ENCODE measurements around the gene CSHL1.
"Not testable (repeated sequence)": the region's sequence is repeated elsewhere in the genome, so short reads cannot be mapped to it uniquely, and the experiment has no call there.

CSHL1 gene

GRCh38 chr17:63881935-63882601, 29.0 kb downstream of the CSHL1 start, which contains the start of gene GH2:
Gene GH2, minus strand, starts transcription at chr17:63881944. Its CDS starts 143 bp downstream, at chr17:63881801.
- DNase-seq: peak; percentile 60 to 72

GRCh38 chr17:63881337-63881736, 29.7 kb downstream of the CSHL1 start:
- DNase-seq: not testable (repeated sequence)

GRCh38 chr17:63880706-63881105, 30.4 kb downstream of the CSHL1 start:
- DNase-seq: no peak

GRCh38 chr17:63878413-63878812, 32.6 kb downstream of the CSHL1 start:
- not testable (repeated sequence) for DNase-seq

GRCh38 chr17:63874693-63875092, 36.4 kb downstream of the CSHL1 start:
- DNase-seq: not testable (repeated sequence)

- not testable (repeated sequence) for DNase-seq
These were observed 36.9 kb downstream of the CSHL1 start for GRCh38 chr17:63874061-63874626.

- not testable (repeated sequence) for DNase-seq
These were observed 37.5 kb downstream of the CSHL1 start, which contains the start of gene CSH2 for GRCh38 chr17:63873577-63873976. Gene CSH2, minus strand, starts transcription at chr17:63873677. Its CDS starts 63 bp downstream, at chr17:63873614.

GRCh38 chr17:63871646-63872365, 39.3 kb downstream of the CSHL1 start:
- DNase-seq: not testable (repeated sequence)

- not testable (repeated sequence) for DNase-seq
These were observed 40.8 kb downstream of the CSHL1 start for GRCh38 chr17:63870292-63870665.

- not testable (repeated sequence) for DNase-seq
These were observed 41.4 kb downstream of the CSHL1 start for GRCh38 chr17:63869491-63870291.

- not testable (repeated sequence) for DNase-seq
These were observed 44.4 kb downstream of the CSHL1 start for GRCh38 chr17:63866625-63867024.
